H9 (cell line): ENCODE results near the gene MATN1. TPM values are rescaled to one million over a fixed set of nuclear protein-coding genes. Genes with fewer than 3 reads are reported as not detected.

ENCODE experiments used
- DNase-seq: peaks from one replicate; pipeline ENCODE4 v3.0.0-alpha.2; 2017
- H2AFZ ChIP-seq: one replicate; pipeline ENCODE4 v1.6.1; 2013; ENCODE audit warnings: mild to moderate bottlenecking, low read length, control low read depth, moderate library complexity
- H2AK5ac ChIP-seq: 2 replicates; pipeline ENCODE4 v1.6.1; 2013; ENCODE audit warnings: low read length, control low read depth, mixed read lengths; ENCODE audit not compliant: insufficient read length
- H2BK120ac ChIP-seq: one replicate; pipeline ENCODE4 v1.6.1; 2013; ENCODE audit warnings: low read depth, mild to moderate bottlenecking, low read length, control low read depth, inconsistent platforms; ENCODE audit not compliant: poor library complexity, severe bottlenecking
- H2BK12ac ChIP-seq: 2 replicates; pipeline ENCODE4 v1.6.1; 2013; ENCODE audit warnings: low read length, control low read depth, mixed read lengths, low read depth; ENCODE audit not compliant: insufficient read length
- H2BK15ac ChIP-seq: 2 replicates; pipeline ENCODE4 v1.6.1; 2013; ENCODE audit warnings: low read depth, low read length, control low read depth
- H2BK20ac ChIP-seq: one replicate; pipeline ENCODE4 v1.6.1; 2013; ENCODE audit warnings: low read depth, mild to moderate bottlenecking, low read length, control low read depth, inconsistent platforms; ENCODE audit not compliant: poor library complexity, severe bottlenecking
- H2BK5ac ChIP-seq: 2 replicates; pipeline ENCODE4 v1.6.1; 2013; ENCODE audit warnings: low read length, control low read depth, mixed read lengths; ENCODE audit not compliant: insufficient read length
- H3K14ac ChIP-seq: 2 replicates; pipeline ENCODE4 v1.6.1; 2013; ENCODE audit warnings: low read length, control low read depth; ENCODE audit not compliant: insufficient read depth
- H3K18ac ChIP-seq: 2 replicates; pipeline ENCODE4 v1.6.1; 2013; ENCODE audit warnings: low read depth, mild to moderate bottlenecking, mixed read lengths, low read length, control low read depth; ENCODE audit not compliant: insufficient read length
- H3K23ac ChIP-seq: 2 replicates; pipeline ENCODE4 v1.6.1; 2013; ENCODE audit warnings: low read length, control low read depth, mixed read lengths, low read depth; ENCODE audit not compliant: insufficient read length
- H3K23me2 ChIP-seq: 2 replicates; pipeline ENCODE4 v1.6.1; 2013; ENCODE audit warnings: low read depth, mild to moderate bottlenecking, mixed read lengths, low read length, control low read depth; ENCODE audit not compliant: insufficient read length, poor library complexity, severe bottlenecking
- H3K27ac ChIP-seq: 2 replicates; pipeline ENCODE4 v1.5.1; 2013; ENCODE audit warnings: low read length, control low read depth, mixed read lengths, low read depth; ENCODE audit not compliant: insufficient read length
- H3K27me3 ChIP-seq: 2 replicates; pipeline ENCODE4 v1.6.1; 2013; ENCODE audit warnings: low read length, control low read depth, inconsistent platforms; ENCODE audit not compliant: insufficient read depth
- H3K4ac ChIP-seq: 2 replicates; pipeline ENCODE4 v1.6.1; 2013; ENCODE audit warnings: low read depth, mild to moderate bottlenecking, control low read depth, inconsistent platforms, low read length, moderate library complexity
- H3K4me1 ChIP-seq: 2 replicates; pipeline ENCODE4 v1.6.1; 2013; ENCODE audit warnings: low read length, control low read depth, inconsistent platforms; ENCODE audit not compliant: insufficient read depth
- H3K4me2 ChIP-seq: 2 replicates; pipeline ENCODE4 v1.6.1; 2013; ENCODE audit warnings: low read length, control low read depth, mixed read lengths; ENCODE audit not compliant: insufficient read length, insufficient read depth
- H3K56ac ChIP-seq: 2 replicates; pipeline ENCODE4 v1.6.1; 2013; ENCODE audit warnings: low read depth, mild to moderate bottlenecking, mixed read lengths, low read length, control low read depth; ENCODE audit not compliant: insufficient read length
- H3K79me1 ChIP-seq: 2 replicates; pipeline ENCODE4 v1.6.1; 2013; ENCODE audit warnings: low read depth, mild to moderate bottlenecking, moderate library complexity, low read length, control low read depth, inconsistent platforms; ENCODE audit not compliant: insufficient read depth, poor library complexity, severe bottlenecking
- H3K79me2 ChIP-seq: 2 replicates; pipeline ENCODE4 v1.6.1; 2013; ENCODE audit warnings: low read length, control low read depth, inconsistent platforms; ENCODE audit not compliant: insufficient read depth
- H3K9ac ChIP-seq: 2 replicates; pipeline ENCODE4 v1.6.1; 2013; ENCODE audit warnings: low read length, control low read depth, mixed read lengths; ENCODE audit not compliant: insufficient read length; ENCODE audit errors: extremely low read depth
- H3K9me3 ChIP-seq: one replicate; pipeline ENCODE4 v1.6.1; 2013; ENCODE audit warnings: low read depth, low read length, inconsistent platforms; ENCODE audit not compliant: control insufficient read depth
- H3T11ph ChIP-seq: one replicate; pipeline ENCODE4 v1.6.1; 2013; ENCODE audit warnings: mild to moderate bottlenecking, low read length, control low read depth, inconsistent platforms
- H4K20me1 ChIP-seq: one replicate; pipeline ENCODE4 v1.6.1; 2013; ENCODE audit not compliant: control insufficient read depth, insufficient read length, insufficient read depth
- H4K5ac ChIP-seq: 2 replicates; pipeline ENCODE4 v1.6.1; 2013; ENCODE audit warnings: low read depth, mild to moderate bottlenecking, mixed read lengths, low read length, control low read depth; ENCODE audit not compliant: insufficient read length
- H4K8ac ChIP-seq: replicated peaks from 2 replicates; pipeline ENCODE4 v1.6.1; 2013; ENCODE audit warnings: low read length, control low read depth, mixed read lengths, low read depth; ENCODE audit not compliant: insufficient read length
- H4K91ac ChIP-seq: 2 replicates; pipeline ENCODE4 v1.6.1; 2013; ENCODE audit warnings: low read depth, mild to moderate bottlenecking, moderate library complexity, mixed read lengths, low read length, control low read depth; ENCODE audit not compliant: insufficient read length
- H3K27ac Mint-ChIP-seq, 3 experiments: 2 replicates in 2 of 3; 3 replicates in 1 of 3; pipeline ENCODE4 v1.8.0; 2020 to 2021; ENCODE audit warnings: mixed read lengths in 3 of 3, mild to moderate bottlenecking in 1 of 3, moderate library complexity in 1 of 3
- H3K27me3 Mint-ChIP-seq: 2 replicates; pipeline ENCODE4 v1.8.0; 2021; ENCODE audit warnings: low read depth, mild to moderate bottlenecking, moderate library complexity, mixed read lengths
- H3K36me3 Mint-ChIP-seq, 3 experiments: 2 replicates in 2 of 3; 3 replicates in 1 of 3; pipeline ENCODE4 v1.8.0; 2020 to 2021; ENCODE audit warnings: low read depth in 3 of 3, mixed read lengths in 3 of 3; ENCODE audit not compliant: insufficient read depth in 1 of 3
- H3K4me1 Mint-ChIP-seq, 2 experiments: 2 replicates each; pipeline ENCODE4 v1.8.0; 2020; ENCODE audit warnings: mixed read lengths in 2 of 2
- H3K4me3 Mint-ChIP-seq, 2 experiments: 2 replicates in 1 of 2; 3 replicates in 1 of 2; pipeline ENCODE4 v1.8.0; 2020 to 2021; ENCODE audit warnings: mild to moderate bottlenecking in 2 of 2, mixed read lengths in 2 of 2, moderate library complexity in 1 of 2
- H3K9me3 Mint-ChIP-seq, 2 experiments: 2 replicates in 1 of 2; 3 replicates in 1 of 2; pipeline ENCODE4 v1.8.0; 2020; ENCODE audit warnings: mild to moderate bottlenecking in 2 of 2, mixed read lengths in 2 of 2, moderate library complexity in 1 of 2
- CTCF ChIP-seq: fragments of 200-600 bp; sonication (generic); conservative IDR thresholded peaks from 3 replicates; pipeline ENCODE4 v1.8.0; 2021; ENCODE audit warnings: antibody characterized with exemption, mild to moderate bottlenecking
- WGBS: extraction: QIAGEN DNeasy Blood & Tissue Kit; methylation state at CpG from one replicate; pipeline ENCODE4 v1.1.7; 2013; ENCODE audit warnings: missing lambda C conversion rate, low lambda C conversion rate, mixed read lengths; ENCODE audit not compliant: insufficient read length; ENCODE audit errors: extremely low coverage; 5-methylcytosine and 5-hydroxymethylcytosine counted together
- total RNA-seq: library from RNA; stranded (reverse); gene quantifications from 2 replicates; pipeline ENCODE4 v1.2.1, GENCODE V29; 2021

The MATN1 gene
- total RNA-seq, 1 experiment from 2014 or later = not detected

DNA sequence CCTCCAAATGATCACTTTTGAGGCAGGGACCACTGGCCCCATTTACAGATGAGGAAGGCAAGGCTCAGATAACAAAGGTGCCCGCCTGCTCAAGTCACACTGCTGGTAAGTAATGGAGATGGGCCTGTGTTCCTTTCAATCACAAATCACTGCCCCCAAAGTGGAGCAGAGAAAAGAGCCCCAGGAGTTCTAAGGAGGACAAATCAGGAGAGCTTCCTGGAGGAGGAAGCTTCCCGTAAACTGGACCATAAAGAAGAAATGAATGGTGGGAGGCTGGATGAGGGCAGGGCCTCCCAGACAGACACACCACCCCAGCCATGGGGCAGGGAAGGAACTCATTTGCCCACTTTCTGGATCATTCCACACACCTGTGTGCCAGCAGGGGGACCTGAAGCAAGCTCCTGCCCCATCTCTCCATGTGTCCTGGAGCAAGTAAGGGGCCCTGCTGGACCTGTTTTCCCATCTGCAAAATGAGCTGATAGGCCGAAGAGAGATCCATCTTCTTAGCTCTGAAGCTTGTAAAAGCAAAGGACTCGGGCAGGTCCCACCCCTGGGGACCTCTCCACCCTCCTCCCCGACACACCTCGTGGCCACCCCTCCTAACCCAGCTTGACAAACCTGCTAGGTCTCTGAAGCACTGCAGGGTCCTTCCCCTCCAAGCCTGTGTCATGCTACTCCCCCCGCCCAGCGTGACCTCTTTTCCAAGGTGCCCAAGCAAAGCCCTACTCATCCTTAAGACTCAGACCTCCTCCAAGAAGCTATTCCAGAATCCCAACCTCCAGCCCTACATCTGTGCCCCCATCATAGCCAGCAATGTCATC, 28.7 kb upstream of the MATN1 start:
- Histone ChIP-seq H3K4me1 (no peaks in the 10 kb centered on the region; the same call in 1 of the 2 replicates), H3K27ac (no peak overlapping the region), H4K8ac (no peak overlapping the region), H3K23me2 (no peaks in the 10 kb centered on the region), H3K9me3 (no peaks in the 10 kb centered on the region), H3K14ac (no peak overlapping the region), H2BK120ac (no peak overlapping the region), H3K79me1 (no peaks in the 10 kb centered on the region), H3K79me2 (no peaks in the 10 kb centered on the region), H2BK15ac (no peak overlapping the region), H3K27me3 (no peaks in the 10 kb centered on the region), H2AFZ (no peak overlapping the region), H2BK20ac (no peak overlapping the region), H3K56ac (no peak overlapping the region), H2BK5ac (no peak overlapping the region), H4K91ac (no peak overlapping the region), H4K20me1 (no peaks in the 10 kb centered on the region), H2AK5ac (no peak overlapping the region), H3K9ac (no peak overlapping the region), H2BK12ac (no peak overlapping the region), H3K23ac (no peak overlapping the region), H4K5ac (no peak overlapping the region), H3K4ac (no peak overlapping the region), H3T11ph (no peak overlapping the region), H3K4me2 (no peak overlapping the region), H3K18ac (no peak overlapping the region)
- 0 out of 3 replicates have a peak, but pooled peaks have one; percentile 18 for TF ChIP-seq CTCF
- H3K36me3 Mint-ChIP-seq = no peaks in the 10 kb centered on the region
- H3K4me3 Mint-ChIP-seq = peak overlapping the region in 1 of 2 experiments; percentile 16; a peak in 1 of 5 replicates
- peak overlapping the region in 1 of 3 experiments; percentile 18; a peak in 2 of 7 replicates for H3K27ac Mint-ChIP-seq
- no peak for DNase-seq
- no CpG with 5 or more reads among the region's 8 CpGs for WGBS
- peaks cover under 1% of the 10 kb centered on the region; the same call in 1 of the 2 replicates for H3K27me3 Mint-ChIP-seq
- H3K9me3 Mint-ChIP-seq = no peaks in the 10 kb centered on the region
- H3K4me1 Mint-ChIP-seq = peaks cover 29 to 41% of the 10 kb centered on the region in 2 experiments
